Stimulated activated CD8-positive, alpha-beta memory T cell treated with anti-CD3 and anti-CD28 coated beads, Interleukin-12 subunit alpha, Interleukin-12 subunit beta, amount 100 ng/mL, for 4 hours (primary cell): ENCODE results near the gene NARF.

ENCODE experiments used
- DNase-seq: peaks from one replicate; pipeline ENCODE4 v3.0.0-alpha.2; 2020; ENCODE audit warnings: low read depth

NARF gene

DNA sequence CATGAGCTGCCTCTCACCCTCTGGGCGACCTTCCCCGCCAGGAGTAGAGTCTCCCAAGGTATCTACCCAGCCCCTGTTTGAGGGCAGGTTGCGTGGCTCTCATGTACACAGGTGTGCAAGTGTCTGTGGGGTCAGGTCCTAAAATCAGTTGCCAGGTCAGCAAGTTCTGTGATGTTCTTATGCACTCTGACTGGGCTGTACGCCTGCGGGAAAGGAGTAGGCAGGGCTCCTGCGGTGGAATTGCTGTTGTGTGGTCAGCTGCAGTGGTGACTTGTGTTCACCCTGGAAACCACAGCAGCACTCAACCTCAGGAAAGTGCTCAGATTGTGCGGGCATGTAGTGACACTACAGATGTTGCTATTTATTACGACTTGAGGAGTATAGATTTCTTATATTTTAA, 19.4 kb downstream of the NARF start:
- DNase-seq = no peak

DNA sequence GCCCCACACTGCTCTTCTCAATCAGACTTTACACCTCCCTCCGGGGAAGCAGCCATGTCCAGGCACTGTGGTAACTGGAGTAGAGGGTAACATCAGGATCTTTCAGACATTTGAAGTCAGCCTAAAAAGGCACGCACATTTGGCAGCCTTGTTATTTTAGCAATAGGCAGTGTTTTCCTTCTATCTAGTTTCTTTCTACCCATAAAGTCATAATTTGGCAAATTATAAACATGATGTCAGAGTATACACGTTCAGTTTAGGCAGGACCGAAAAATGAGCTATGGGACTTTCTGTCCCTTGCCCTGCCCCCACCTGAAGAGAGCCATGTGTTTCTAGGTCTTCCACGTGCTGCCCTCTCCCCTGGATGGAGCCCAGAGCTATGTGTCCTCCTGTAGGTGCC, 21.1 kb downstream of the NARF start:
- no peak for DNase-seq

DNA sequence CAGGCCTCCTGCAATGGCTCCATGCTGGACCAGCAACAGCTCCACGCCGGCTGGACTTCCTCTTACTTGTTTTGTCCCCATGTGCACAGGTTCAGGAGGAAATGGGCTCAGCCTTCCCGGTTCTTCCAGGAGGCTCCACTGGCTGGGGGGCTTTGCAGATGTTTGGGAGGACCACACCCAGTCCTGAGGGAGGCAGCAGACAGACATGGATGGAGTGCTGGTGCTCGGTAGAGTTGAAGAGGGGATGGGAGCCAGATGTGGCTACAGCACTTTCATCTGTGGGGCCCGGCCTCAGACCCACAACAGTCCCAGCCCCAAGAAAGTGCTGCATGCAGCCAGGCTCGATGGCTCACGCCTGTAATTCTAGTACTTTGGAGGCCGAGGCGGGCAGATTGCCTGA, 21.8 kb downstream of the NARF start:
- no peak for DNase-seq

DNA sequence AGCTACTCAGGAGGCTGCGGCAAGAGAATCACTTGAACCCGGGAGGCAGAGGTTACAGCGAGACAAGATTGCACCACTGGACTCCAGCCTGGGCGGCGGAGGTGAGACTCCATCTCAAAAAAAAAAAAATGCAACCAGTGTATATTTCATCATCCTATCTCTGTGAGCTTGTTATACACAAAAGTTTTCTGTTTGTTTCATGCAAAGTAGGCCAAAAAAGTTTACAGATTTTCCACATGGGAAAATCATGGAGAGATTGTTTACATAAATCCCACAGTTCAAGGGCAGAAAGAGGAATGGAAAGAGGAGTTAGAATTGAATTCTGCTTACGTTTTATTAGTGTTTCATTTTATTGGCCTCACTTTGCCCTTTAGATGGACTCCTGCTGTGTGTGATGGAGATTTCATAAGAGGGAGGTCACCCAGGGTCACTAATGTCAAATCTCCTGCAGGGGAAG, 24.7 kb downstream of the NARF start:
- DNase-seq = no peak

DNA sequence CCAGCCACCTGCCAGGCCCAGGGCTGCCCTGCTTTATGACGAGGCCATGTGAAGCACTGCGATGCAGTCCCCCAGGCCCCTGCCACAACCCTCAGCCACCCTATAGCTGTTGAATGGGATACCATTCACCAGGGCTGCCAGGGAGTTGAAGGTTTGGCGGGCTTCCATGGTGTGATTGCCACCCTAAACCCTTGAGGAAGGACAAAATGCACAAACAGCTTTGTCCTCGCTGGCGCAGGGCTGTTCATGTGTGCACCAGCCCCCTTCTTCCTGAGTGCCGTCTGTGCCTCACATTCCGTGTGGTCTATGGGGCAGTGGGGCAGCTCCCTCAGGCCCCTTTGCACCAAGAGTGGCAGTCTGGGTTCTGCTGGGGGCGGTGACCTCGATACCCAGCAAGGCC, 25.3 kb downstream of the NARF start:
- no peak for DNase-seq

DNA sequence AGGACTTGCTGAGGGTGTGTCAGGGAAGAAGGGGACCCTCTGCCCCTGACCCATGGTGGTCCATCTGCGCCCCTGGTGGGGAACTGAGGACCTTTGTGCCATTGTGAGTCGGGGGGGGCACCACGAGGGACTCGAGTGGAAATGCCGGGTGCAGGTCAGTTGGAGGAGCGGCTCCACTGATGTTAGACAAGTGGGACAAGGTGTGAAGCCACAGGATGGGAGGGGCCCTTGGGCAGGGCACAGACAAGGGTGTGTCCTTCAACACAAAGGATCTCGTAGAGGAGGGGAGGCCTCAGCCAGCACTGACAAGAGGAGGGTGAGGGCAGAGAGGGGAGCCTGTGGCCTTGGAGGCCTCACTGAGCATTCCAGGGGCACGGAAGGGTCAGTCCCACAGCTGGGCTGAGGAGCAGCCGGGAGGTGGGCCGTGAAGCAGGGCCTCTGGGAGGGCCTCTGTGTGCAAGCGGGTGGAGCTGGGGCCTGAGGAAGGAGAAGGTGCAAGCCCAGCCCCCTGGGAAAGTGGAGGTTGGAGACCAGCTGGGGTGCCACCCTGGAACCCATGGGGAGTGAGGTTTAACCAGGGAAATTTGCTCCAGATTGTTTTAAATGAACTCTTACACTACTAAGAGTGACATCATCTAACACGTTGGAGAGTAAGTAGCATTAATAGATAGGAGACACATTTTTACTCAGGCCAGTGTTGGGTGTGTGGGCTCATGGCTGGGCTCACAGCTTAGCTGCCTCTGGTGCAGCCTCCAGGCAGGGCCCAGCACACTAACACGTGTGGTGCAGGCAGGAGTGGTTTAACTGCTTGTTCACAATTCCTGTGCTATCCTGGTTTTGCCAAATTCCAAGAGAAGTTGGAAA, 27.9 kb downstream of the NARF start:
- DNase-seq = no peak

DNA sequence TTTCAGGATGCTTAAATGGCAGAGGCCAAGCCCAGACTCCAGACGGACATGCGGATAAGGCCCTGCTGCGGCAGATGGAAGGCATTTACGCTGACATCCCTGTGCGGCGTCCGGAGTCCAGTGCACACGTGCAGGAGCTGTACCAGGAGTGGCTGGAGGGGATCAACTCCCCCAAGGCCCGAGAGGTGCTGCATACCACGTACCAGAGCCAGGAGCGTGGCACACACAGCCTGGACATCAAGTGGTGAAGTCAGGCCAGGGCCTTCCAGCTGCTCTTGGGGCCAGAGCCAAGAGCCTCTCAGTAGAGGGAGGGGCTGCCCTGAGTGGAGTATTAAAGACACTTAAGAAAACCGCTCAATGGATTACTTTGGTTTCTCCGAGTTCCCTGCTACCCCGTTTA, 29.4 kb downstream of the NARF start:
- no peak for DNase-seq

DNA sequence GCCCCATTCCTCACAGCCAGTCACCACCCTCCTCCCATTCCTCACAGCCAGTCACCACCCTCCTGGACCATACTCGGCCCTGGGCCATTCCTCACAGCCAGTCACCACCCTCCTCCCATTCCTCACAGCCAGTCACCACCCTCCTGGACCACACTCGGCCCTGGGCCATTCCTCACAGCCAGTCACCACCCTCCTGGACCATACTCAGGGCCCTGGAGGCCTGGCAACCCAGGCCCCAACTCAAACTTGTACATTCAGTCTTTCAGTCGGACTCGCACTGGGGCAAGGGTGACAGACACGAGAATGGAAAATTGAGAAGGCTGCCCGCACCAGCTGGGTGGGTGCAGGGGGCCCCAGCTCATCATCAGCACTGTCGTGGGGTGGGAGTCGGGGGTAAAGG, 30.6 kb downstream of the NARF start:
- DNase-seq = no peak

DNA sequence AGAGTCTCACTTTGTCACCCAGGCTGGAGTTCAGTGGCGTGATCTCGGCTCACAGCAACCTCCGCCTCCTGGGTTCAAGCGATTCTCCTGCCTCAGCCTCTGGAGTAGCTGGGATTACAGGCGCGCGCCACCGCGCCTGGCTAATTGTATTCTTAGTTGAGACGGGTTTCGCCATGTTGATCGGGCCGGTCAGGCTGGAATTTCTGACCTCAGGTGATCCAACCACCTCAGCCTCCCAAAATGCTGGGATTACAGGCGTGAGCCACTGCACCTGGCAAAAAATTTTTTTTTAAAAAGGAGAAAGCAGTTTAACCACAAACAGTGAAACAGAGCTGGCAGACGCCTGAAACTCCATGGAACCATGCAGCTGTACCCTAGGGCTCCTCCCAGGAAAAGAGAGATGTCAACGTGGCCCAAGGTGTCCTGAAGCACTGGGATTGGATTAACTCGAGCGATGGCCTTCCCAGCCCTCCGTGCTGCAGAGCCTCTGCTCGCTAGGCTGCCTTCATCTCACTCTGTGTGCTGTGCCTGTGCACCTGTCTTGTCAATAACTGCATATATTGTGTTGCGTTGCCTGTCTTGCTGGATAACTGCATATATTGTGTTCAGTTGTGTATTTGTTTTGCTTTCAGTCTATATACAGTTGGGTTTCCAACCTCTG, 31.4 kb downstream of the NARF start:
- no peak for DNase-seq

DNA sequence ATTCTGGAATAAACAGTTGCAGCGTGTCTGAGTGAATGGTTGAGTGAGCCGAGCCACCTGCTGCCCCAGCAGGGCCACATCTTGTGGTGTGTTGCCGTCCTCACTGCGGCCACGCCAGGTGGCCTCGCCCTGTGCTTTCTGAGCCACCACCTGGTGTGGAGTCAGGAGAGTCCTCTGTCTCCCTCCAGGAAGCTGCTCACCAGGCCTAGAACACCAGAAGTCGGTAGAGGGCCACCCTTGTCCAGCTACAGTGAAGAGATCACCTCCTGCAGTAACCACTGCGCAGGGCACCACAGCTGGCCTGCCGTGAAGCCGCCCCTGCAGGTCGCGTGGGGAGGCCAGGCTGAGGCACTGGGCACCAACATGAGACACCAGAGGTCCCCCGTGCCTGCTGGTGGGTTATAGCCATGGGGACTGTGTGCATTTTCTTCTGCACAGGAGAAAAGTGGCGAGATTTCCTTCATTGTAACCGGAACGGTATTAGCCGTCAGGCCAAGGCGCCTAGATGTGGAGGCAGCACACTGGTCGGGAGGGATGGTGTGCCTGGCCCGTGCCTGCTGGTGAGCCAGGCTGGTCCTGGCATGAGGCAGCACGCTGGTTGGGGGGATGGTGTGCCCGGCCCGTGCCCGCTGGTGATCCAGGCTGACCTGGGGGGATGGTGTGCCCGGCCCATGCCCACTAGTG, 32.1 kb downstream of the NARF start:
- no peak for DNase-seq

DNA sequence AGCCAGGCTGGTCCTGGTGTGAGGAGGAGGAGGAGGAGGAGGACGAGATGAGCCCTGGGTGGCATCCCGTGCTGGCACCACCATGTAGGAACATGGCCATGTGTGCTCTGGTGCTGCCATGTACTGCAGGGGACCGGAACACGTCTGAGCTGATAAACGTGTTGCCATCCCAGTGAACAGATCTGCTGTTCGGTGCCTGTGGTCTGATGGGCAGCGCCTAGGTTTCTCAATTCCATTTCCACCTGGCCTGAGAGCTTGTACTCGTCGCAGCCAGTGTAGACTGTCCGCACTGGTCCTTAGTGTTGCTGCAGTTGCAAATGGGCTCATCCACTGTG, 32.6 kb downstream of the NARF start:
- no peak for DNase-seq

DNA sequence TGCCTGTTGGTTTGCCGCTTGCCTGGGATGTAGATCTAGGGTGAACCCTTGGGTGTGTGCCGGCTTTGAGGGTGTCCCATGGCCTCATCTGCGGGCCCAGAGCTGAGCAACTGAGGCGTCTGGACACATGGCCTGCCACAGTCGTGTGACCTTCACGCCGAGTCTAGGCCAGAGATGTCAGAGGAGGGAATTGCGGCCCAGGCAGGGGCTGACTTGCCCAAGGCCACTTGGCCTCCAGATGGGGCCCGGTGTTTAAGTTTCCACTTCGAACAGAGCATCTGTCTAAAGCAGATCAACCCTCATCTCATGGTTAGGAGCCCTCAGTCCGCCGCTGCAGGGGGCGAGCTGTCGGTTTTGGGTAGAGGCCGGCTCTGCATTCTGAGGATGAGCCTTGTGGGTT, 33.0 kb downstream of the NARF start:
- no peak for DNase-seq

DNA sequence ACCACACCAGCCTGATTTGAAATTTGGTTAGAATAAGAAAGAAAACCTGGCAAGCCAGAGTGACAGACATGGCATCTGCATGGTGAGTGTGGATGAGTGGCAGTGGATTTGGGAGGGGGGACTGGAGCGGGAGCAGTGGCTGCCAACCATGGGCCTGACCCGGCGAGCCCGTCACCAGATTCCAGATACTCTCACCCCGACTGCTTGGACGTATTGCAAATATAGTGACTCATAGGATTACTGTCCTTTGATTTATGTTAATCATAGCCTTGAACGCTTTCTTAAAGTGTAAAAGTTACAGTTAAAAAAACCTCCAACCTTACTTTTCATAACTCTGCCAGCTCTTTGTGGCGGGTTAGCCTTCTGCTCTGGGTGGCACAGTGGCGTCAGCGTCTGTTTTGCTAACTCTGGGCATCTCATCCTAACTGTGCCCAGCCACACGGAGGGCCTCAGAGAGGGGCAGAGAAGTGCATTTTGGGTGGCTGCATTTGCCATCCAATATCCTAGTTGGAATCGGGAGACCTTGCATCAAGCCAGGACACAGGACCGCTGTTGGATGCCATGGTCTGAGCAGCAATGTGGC, 34.2 kb downstream of the NARF start:
- DNase-seq = no peak

DNA sequence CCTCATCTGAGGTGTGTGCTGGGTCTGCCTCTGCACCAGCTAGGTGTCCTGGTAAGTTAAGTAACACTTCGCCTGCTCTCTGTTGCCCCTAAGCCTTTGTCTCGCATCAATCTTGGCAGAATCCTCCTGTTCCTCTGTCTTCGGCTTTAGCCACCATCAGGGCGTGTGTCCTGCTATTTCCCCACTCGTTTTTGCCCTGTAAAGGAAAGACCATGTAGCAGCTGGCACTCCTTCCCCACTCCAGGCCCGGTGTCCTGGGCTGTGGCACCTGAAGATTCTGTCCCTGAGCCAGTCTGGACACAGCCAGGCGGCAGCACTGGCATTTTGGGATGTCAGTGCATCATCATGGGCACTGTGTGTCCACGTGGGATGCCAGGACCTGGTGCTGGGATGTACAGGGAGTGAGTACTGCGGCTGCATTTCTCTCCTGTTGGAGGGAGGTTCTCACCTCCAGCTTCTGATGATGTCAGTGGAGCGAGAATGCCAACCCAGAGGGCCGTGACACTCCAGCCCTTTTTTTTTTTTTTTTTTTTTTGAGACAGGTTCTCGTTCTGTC, 34.8 kb downstream of the NARF start:
- DNase-seq = no peak

DNA sequence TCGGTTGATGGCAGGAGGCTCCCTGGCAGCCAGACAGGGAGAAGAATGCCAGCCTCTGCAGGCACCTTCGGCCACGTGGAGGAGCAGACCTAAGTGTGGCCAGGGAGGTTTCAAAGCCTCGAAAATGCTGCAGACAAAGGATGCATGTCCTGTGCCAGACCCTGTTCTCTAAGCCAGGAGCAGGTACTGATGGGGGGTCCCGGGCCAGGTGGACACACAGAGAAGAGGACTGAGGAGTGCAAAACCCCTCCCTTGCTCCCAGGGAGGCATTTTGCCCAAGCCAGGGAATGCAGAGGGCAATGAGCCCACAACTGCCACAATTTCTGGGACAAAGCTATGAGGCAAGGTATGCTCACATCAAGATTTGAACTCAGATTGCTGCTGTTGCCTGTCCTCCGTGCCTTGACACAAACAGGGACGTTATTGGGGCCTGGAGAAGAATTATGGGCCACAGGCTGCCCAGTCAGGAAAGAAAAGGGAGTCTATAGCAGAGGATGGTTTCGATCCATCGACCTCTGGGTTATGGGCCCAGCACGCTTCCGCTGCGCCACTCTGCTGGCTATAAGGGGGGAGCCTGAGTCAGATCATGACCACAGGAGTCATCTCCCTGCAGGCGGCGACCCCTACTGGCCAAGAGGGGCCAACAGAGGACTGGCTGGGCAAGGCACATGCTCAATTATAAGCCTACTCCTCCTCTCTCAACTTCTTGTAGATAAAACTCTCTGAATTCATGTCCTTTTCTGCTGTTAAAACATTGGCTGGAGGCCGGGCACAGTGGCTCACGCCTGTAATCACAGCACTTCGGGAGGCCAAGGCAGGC, 35.9 kb downstream of the NARF start:
- DNase-seq = peak; percentile 75

DNA sequence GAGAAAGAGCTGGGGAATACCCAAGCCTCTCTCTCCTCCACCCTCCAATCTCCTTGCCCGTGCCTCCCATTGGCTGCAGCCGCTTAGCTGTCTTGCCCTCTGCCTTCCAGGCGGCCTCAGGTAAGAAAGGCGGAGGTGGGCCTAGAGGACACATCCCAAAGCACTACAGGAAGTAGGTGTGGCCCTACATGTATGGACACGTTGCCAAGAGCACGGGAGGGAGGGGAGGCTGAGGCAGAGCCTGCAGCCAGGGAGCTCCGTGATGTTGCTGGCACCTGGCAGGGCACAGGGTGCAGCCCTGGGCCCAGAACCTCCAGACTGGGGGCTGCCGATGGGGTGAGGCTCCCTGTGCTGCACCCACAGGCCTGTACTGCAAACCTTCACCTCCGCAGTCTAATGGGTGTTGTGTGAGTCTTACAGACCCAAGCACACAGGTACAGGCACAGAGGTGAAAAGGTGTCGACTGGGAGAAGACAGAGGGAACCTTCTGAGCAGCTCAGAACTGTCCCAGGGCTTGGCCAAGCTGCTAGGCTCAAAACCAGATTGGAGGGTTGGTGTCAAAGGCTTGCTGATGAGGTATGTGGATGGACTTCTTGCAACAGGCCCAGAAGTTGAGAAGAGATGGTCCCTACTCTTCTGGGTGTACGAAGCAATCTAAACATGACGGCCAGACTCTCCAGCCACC, 37.4 kb downstream of the NARF start:
- no peak for DNase-seq

DNA sequence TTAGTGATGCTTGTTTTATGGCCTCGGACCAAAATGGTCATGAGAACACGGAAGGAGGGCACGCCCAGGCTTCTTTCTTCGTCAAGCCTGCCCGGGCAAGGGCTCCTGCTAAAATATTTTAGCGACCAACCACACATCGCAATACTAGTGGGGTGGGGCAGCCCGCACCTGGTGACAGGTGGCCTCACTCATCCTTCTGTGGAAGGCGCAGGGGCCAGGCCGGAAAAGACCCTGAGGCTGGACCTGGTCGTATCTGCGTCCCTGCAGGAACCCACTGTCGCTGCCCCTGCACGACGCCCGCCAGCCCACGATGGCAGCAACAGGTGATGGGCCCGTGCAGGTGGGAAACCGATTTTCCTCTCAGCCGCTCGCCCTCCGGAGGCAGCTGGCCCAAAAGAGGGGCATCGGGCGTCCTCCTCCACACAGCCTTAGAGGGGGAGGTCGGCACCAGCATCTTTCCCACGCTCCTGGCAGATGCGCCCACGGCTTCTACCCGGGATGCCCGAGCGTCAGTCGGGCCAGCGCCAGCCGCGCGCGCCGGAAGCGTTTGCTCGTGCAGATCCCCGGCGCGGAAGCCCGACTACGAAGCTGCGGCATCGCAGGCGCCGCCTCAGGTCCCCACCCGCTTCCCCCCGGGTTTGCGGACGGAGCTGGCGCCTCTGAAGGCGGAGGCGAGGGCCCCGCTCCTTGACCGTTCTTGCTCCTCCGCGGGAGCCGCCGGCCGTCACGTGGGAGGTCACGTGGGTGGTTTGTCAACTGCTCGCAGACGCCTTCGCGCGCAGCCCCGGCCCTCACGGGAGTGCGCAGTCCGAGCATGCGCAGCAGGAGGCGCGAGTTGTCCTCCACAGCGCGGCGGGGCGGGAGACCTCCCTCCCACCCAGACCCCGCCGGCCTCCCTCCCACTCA, 38.2 kb downstream of the NARF start:
- peak; percentile 85 for DNase-seq

DNA sequence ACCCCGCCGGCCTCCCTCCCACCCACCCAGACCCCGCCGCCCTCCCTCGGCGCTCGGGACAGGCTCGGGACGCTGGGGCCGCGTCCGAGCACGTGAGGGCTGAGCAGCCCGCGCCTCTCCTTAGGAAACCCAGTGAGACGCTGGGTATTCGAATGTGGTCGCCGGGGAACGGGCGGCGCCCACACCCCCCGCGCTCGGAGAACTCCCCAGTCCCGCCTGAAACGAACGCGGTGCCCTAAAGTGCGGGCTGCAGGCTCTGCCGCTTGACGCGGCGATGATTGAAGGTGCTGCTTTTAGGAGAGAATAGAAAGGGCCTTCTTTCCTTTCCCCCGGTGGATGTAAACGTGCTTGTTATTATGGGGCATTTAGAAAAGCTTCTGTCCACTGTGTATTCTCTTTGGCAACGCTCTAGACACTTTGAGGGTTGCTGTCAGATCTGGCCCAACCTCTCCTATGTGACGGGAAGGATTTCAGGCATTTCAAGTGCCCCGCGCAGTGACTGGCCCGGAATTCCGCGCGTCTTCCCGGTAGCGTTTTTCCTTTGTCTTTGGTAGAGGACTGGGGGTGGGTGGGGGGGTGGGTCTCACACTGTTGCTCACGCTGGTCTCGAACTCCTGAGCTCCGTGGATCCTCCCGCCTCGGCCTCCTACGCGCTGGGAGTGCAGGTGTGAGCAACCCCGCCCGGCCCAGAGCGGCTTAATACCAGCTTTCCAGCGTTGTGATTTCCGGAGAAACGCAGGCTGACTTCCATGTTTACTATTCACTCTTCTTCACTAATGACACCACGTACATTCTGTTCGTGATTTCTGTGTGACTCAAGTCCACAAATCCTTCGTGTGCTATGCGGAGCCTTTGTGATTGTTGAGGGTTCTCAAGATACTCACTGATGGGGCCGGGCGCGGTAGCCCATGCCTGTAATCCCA, 39.2 kb downstream of the NARF start:
- peak; percentile 18 for DNase-seq

DNA sequence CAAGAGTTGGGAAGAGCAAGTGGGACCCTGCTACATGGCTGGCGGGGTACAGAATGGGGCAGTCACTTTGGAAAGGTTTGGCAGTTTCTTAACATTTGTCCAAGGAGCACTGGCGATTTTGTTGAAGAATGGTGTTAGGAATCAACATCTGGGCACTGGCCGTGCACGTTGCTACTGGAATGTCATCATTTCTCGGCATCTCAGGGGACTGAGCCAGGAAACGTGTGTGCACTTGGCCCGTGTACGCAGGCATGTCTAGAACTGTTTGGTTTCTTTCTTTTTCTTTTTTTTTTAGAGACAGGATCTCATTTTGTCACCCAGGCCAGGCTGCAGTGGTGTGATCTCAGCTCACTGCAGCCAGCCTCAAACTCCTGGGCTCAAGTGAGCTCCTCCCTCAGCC, 43.7 kb downstream of the NARF start:
- no peak for DNase-seq
